HG02973 (cell line): ENCODE results near the gene DGCR8.

ENCODE experiments used
- ATAC-seq: cut with Tn5 transposase; IDR thresholded peaks from one replicate; pipeline ENCODE4 v1.9.1; 2021; ENCODE audit warnings: moderate library complexity; ENCODE audit not compliant: unreplicated experiment

DGCR8 gene

DNA sequence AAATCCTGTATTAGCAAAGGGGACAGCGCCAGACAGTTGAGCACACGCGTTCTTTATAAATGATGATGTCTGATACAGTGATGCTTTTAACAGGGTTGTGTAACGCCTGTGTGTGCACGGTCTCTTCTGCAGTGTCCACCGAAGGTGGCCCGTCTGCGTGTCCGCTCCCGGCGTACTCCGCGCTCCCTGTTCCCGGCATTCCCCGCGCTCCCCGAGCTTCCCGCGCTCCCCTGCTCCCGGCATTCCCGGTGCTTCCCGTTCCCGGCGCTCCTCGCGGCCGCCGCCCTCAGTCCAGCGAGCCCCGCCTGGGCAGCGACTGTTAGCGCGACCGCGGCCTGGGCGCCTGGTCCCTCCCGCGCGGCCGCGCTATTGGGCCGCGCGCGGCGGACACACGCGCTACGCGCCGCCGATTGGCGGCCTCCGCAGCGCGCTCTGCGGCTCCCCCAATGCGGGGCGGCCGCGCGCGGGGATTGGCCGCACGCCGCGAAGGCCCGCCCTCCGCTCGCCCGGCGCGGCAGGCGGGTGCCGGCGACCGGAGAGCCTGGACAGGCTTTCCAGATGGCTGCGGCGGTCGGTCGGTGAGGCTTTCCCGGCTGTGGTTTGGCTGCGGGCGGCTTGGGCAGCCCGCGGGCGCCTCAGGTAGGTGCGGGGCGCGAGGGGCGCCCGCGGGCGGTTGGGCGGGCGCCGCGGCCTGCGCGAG lies at the start of gene DGCR8:
Gene DGCR8, plus strand, starts transcription at position 497 of the 700 bp plus-strand sequence. CDS start 5,723 bp downstream, outside the sequence.
- ATAC-seq = peak; percentile 78

DNA sequence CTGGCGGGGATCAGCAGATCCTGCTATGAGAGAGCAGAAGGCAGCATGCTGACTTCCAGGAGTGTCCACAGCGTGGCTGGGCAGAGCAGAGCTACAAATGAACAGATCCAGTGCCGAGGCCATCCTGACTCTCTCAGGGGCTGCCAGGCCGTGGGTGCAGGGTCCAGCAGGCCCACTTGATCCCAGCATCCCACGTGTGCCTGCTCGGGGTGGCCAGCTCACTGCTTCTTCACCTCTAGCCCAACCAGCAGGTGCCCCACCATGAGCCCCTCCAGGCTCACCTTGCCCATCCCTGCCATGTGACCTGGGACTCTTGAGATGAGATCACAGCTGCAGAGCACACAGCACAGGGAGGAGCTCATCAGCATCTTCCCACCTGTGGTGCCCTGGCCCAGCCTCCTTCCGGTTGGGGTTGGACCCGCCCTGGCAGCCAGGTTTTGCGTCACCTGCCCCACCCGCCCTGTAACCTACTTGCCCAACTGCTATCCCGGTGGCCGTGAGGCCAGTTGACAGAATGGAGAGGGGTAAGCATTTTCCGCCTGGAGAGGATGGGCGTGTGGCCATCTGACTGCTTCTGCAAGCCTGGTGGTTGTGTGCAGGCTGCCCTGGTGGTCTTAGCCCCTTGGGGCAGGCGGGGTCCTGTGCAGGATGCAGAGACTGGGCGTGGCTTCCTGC lies 48.2 kb upstream of the DGCR8 start:
- no peak for ATAC-seq

DNA sequence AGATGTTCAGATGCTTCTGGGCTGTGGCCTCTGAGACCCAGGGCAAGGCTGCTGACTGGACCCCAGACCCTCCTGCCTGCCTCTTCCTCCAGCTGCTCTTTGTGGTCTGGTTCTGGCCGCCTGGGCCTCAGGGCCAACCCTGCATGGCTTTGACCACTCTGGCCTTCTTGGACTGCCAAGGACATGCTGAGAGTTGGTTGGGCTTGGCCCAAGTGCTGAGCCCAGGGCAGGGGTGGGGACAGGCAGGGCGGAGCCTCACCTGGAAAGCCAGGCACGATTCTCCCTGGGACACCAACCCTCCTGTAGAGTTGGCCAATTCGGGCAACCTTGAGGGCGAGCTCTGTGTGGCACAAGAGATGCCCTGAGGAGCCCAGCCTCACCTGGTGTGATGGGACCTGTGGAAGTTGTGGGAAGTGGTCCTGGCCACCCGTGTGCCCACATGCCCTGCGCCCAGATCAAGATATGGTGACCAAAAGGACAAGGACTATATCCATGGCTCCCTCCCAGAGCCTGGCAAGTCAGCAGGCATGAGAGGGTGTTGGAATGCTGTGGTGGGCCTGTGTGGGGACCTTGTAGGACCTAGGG lies 47.5 kb upstream of the DGCR8 start:
- no peak for ATAC-seq

DNA sequence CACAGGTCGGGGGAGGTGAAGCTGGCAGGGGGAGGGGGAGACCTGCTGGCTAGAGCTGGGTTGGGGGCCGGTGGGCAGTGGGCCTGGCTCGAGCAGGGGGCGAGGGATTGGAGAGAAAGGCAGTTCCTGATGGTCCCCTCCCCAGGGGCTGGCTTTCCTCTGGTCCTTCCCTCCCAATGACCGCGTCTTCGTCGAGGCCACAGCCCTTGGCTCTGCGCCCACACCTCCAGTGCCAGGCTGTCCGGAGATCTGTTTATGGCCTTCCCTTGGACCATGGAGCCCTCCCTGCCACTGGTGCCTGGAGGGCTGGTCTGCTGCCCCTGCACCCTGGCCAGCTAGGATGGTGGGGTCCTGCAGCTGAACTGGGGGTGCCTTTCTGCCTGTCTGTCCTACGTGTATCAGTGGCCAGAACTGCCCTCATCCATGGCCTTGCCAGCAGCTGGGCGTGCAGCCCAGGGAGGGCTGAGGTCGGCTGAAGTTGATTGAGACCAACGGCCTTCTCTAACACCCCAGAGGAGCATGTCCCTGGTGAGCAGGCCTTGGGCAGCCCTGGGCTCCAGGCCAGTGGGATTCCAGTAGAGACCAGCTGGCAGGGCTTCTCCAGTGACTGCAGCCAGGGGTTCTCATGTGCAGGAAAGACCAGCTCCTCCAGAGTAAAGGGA lies 46.9 kb upstream of the DGCR8 start:
- no peak for ATAC-seq

DNA sequence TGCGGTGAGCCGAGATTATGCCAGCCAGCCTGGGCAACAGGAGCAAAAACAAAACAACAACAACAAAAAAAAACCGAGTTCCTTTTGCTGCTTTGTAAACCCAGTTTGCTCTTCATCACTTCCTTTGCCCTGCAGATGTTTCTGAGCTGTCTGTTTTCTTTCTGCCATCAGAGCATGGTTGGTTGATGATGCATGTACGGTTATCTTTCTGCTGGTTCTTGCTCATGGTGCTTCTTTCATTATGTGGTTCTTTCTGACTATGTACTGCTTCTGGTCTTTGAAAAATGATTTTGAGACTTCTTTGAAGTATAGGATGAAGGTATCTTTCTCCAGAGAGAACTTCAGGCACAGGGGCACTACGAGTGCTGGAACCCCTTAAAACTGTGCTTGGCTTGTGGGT lies 45.9 kb upstream of the DGCR8 start:
- ATAC-seq = no peak

DNA sequence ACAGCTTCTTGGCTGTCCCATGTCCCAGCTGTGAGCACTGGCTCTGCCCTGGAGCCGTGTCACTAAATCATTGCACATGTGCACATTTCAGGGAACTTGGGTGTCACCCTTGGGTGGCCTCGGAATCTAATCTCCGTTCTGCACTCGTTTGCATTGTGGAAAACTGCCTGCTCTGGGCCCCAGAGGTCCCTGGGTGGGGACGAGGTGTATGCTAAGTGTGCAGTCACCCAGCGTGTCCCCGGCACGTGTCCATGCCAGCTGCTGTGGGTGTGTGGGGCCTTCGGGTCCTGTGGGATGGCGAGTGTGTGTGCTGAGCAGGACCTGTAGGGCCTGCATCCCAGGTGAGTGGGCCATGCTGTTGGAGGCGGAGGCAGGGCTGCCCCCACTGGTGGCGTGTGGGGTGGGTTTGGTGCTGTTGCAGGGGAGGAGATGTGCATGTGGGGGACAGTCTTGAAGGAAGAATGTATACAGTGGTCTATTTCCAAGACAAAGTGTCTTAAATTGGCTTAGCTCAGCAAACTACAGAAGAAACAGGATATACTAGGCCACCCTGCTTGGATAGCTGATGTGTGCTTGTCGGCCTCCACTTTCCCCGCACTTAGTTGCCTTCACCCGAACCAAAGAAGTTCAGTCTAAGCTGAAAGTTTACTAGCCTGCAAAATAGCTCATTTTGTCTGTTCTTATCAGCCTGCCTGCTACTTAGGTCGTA lies 44.5 kb upstream of the DGCR8 start:
- ATAC-seq = no peak

DNA sequence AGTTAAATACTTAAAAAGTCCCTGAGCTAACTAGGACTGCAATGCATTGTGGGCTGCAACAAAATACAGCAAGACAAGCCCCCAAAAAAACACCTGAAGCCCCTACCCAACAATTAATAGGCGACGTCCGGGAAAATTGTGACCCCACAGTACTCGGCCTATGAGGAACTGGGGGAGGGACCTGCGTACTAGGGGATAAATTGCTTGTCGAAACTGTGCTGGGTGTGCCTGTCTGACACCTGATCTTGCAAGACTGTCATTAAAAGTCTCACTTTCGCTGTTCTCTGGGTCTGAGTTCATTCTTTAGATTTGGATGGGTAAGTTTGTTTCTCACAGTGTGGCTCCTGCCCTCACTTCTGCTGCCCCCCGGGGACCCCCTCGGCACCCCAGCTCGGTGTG lies 44.0 kb upstream of the DGCR8 start:
- ATAC-seq = no peak

DNA sequence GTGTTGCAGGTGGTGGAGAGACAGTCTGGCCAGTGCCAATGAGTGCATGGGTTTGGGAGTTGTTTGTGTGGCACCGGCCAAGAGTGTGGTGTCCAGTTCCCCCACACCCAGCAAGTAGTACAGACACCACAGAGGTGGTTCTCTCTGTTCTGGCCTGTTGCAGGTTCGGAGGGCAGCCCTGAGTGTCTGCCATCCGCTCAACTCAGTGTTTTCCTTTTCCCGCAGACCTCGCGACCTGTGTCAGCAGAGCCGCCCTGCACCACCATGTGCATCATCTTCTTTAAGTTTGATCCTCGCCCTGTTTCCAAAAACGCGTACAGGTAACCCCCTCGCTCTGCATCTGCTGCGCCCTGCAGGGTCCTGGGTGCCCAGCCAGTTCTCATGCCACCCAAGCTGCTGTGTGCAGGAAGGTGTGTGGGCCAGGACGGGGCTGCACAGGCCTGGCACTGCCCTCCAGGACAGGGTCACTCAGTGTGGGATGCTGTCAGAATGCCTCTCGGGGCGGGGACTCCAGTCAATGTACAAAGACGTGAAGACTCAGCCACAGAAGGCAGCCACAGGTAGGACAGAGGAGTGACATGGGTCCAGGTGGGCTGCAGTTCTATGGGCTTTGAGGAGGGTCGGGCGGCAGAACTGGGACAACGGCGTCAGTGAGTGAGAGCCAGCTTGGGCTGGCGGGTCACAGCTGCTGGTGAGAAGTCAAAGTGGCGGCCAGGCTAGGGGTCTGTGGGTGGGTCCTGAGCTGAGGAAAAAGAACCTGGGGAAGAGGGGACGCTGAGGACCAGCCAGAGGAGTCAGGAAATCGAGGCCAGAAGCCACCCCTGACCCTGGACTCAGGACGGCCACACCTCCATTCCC lies 43.3 kb upstream of the DGCR8 start:
- no peak for ATAC-seq

DNA sequence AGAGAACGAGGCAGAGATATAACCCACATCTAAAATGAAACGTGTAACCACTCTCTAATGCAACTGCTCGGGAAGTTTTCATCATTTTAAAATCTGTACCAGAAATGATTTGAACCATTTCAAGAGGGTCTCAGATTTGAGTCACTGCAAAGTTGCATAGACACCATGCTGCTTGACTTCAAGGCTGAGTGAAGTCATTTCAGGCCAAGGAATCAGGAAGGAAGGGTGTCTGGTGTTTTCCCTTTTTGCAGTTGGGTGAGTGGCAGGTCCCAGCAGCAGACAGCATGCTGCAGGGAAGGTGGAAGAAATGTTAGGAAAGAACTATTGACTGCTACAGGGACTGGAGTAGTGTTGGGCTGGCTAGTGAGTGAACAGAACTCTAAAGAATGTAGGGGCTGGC lies 42.6 kb upstream of the DGCR8 start:
- no peak for ATAC-seq

DNA sequence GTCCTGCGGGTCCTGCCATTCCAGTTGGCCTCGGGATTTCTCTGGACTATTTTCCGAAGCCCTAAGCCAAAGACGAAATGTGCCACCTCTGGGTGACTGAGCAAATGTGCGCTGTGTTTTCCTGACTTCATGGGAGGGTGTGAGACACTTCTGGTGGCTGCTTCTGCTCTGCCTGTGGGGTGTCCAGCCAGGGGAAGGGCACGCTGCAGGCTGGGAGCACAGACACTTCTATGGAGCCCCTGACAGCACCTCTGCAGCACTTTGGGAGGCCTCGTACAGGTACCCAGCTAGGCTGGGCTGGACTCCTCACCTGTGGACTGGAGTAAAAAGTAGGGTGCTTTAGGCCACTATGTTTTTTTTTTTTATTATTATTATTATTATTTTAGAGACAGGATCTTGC lies 41.5 kb upstream of the DGCR8 start:
- ATAC-seq = no peak

DNA sequence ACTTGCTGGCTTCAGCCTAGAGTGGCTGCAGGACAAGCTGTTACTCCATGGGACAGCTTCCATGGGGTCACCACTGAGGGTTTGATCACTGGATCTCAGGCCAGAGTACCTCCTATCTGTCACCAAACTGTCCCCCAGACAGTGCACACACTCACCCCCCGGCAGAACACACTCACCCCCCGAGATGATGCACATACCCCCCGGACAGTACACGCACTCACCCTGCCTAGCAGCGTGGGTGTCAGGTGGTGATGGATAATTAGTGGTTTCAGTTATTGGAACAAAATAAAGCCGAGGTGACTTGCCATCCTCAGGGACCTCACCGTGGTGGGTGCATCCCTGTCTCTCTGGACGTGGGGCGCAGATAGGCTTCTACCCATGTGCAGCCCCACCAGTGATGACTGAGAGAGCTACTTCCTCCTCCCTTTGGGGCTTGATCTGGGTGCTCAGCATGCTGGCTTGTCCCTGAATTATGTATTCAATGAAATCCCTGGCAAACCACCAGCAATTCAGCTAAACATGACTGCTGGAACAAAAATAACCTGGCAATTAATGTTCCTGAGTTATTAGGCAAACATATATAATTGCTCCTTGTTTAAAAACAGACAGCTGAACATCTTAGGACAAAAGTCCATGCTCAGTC lies 40.2 kb upstream of the DGCR8 start:
- no peak for ATAC-seq

DNA sequence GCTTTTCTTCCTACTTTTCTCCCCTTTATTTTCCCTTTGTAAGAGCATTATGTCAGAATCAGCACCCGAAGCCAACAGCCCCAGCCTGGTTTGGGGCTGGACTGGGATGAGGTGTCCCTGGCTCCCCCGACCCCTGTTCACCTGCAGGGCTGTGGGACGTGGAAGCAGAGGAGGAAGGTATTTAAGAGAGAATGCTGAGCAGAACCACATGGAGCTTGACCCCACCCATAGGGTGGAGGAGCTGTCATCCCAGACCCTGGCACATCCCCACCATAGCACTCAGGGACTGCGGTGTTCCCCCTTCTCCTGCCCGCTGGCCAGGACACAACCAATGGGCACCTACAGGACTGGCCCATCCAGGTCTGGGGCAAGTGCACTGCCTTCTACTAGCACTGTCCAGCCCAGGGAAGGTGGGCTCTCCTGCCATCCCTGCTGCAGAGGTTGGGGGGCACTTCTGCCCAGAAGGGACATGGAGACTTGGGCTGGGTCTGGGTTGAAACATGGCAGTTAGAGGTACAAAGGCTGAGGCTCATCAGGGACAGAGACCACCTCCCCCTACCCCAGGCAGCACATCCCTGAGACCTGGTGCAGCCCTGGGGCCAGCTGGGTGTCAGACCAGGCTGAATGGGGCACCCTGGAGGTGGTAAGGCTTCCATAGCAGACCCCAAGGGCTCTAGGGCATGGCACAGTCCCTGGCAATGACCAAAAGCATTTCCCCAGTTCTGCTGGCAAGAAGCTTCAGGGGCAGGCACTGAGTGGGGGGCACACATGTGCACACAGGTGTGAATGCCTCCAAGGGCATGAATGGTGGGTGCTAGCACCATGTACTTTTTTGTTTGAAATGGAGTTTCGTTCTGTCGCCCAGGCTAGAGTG lies 39.5 kb upstream of the DGCR8 start:
- no peak for ATAC-seq

DNA sequence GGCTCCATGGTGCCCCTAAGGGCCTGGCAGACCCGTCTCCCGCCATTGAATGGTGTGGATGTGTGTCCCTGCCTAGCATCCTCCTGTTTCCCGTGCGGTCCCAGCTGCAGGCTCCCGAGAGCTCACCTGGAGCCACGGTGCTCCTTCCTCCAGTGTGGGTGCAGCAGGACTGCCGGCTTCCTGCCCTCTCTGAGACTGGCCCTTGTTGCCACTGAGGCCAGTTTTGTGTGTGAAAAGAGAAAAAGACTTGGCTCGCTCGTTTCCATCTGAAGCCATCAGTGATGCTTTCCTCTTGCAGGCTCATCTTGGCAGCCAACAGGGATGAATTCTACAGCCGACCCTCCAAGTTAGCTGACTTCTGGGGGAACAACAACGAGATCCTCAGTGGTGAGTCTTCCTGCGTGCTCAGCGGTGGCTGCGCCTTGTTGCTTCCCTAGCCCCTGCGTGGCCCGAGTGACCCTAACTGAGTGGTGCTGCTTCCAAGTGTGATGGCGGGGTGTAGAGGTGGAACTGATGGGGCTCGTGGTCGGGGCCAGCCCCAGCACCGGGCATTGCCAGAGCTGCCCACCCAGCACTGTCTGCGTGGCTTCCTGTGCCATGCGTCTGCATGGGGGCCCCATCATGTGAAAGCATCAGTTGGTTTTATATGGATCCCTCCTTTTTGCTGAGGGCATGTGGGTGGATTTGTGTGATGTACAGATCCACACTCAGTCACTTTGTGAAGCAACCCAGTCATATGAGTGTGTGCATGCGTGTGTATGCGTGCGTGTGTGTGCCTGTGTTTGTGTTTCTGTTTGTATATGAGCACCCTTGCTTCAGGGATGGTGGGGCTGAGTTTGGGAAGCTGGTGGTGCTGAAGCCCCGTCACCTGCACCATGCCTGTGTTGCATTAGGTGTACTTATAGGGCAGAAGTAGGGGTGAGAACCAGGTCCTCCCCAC lies 36.7 kb upstream of the DGCR8 start:
- no peak for ATAC-seq

DNA sequence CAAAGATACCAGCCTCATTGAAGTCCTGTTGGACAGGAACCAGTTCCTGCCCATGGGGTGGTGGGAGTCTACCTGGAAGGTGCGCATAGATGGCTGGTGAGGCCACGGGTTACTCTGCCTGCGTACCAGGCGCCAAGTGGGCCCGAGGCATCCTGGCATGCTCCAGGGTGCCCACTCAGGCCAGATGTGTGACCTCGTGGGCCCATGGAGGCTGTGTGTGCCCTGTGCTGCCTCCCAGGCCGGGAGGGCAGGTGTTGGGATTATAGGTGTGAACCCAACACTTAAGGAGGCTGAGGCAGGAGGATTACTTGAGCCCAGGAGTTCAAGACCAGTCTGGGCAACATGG lies 36.1 kb upstream of the DGCR8 start:
- no peak for ATAC-seq

DNA sequence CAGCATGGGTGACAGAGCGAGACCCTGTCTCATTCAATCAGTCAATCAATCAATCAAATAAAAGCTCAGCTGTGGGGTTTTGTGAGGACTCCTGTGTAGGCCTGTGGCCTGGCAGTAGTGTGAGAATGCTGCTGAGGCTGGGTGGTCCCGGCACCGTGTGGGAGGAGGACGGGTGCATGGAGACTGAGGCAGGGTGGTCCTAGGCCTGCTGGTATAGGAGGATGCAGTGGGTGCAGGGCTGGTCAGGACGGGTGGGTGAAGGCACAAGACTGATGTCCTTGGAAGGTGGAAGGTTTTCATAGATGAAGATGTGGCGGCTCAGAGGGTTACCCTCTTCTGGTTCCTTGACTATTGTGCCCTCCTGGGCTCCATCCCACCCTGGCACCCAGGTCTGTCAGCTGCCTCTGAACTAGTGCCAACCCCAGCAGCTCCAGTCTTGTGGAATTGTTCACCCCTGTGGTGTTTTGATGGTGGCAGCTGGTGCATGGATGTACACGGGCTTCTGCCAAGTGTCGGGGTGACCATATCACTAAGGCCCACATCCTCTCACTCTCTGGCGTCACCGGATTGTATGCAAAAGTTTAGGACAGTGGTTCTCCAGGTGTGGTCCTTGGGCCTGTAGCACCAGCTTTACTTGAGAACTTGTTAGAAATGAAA lies 35.4 kb upstream of the DGCR8 start:
- ATAC-seq = no peak

DNA sequence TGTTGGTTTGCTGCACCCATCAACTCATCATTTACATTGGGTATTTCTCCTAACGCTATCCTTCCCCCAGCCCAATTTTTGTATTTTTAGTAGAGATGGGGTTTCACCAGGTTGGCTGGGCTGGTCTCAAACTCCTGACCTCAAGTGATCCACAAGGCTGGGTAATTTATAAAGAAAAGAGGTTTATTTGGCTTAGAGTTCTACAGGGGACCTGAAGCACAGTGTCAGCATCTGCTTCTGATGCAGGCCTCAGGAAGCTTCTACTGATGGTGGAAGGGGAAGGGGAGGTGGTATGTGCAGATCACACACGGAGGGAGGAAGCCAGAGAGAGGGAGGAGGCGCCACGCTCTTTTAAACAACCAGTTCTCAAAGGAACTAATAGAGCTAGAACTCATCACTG lies 33.3 kb upstream of the DGCR8 start:
- ATAC-seq = no peak

DNA sequence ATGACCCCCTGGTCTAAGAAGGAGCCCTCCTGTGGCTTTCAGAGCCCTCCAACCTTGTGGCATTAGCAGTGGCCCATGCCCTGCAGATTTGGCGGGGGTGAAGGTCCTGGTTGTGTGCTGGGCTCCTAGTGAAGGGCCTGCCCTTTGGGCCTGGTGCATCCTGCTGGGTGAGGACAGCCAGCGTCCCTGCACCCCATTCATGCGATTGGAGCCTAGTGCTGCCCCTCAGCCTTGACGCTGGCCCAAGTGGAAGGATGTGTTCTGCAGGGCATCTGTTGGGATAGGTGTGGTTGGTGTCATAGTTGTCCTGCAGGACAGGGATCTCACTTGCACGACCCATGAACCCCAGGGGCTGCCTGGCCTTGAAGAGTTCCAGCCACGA lies 28.1 kb upstream of the DGCR8 start:
- no peak for ATAC-seq
